Stimulated activated CD4-positive, alpha-beta T cell treated with anti-CD3 and anti-CD28 coated beads, Interleukin-2, amount 100 ng/mL, for 24 hours (primary cell): ENCODE results near the gene FTL.

Experiments used
- DNase-seq, 2 donors: peaks; one replicate each; pipeline ENCODE4 v3.0.0-alpha.2; 2020

Gene FTL

DNA sequence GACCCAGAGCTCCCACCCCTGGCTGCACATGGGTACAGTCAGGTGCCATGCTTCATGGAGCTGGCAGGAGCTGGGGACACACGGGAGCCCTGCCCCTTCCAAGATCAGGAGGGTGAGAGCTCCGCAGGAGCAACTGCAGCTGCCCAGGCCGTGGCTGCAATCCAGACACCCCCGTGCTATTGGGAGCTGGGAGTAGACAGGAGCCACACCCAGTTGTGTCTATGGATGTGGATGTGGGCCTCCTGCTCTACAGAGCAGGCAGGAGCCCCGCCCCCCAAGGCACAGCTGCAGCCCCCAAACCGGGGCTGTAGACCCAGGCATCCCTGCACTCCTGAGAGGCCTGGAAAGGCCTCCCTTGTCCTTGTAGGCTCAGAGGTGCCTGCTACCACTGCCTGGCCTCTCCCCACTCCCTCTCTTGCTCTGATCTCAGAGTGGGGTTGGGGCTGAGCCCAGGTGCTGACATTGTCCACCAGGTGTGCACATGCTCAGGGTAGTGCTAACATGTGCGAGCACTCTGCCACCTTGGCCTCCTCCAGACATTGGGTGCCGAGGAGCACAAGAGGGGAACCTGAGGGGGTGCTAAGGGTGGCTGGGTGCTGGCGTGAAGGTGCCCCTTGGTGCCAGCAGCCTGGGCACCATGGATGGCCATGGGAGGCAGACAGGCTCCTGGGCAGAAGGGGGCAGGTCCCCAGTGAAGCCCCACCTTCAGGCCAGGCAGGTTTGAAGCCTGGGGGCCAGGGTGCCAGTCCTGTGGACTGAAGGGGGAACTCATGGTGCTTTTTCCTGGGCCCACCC lies 18.4 kb upstream of the FTL start:
- DNase-seq, result no peak

DNA sequence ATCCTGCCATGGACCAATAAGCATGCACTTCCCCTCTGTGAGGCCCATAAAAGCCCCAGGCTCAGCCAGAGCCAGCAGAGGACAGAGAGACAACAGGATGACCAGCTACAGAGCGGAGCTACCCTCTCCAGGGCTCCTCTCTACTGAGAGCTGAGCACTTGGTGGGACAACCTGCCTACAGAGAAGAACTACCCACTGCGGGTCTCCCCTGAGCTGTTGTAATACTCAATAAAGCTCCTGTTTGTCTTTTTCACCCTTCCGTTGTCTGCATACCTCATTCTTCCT lies 17.9 kb upstream of the FTL start:
- no peak for DNase-seq

DNA sequence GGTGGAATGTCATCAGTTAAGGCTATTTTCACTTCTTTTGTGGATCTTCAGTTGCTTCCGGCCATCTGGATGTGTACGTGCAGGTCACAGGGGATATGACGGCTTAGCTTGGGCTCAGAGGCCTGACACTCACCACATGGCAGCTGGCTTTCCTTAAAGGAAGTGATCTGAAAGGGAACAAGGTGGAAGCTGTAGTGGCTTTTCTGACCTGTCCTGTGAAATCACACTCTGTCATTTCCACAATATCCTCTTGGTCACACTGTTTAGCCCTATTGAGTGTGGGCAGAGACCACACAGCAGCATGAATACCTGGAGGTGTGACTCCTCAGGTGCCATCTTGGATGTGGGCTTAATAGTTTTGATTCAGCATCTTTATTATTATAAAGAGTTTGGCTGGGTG lies 14.9 kb upstream of the FTL start:
- no peak for DNase-seq

DNA sequence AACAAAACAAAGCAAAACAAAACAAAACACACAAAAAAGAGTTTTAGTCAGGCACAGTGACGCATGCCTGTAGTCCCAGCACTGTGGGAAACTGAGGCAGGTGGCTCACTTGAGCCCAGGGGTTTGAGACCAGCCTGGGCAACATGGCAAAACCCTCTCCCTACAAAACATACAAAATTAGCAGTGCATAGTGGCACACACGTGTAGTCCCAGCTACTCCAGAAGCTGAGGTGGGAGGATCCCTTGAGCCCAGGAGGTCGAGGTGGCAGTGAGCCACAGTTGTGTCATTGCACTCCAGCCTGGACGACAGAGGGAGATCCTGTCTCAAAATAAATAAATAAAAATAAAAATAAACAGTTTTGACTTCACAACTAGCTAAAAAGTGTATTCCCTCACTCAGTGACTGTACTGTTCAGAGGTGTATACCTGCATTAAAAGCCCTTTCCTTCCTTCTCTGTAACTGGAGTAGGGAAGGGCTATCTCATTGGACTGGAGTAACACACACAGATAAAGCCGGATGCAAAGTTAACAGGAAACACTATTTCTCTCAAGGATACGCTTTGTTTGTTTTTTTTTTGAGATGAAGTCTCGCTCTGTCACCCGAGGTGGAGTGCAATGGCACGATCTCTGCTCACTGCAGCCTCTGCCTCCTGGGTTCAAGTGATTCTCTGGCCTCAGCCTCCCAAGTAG lies 14.1 kb upstream of the FTL start:
- DNase-seq, result no peak

DNA sequence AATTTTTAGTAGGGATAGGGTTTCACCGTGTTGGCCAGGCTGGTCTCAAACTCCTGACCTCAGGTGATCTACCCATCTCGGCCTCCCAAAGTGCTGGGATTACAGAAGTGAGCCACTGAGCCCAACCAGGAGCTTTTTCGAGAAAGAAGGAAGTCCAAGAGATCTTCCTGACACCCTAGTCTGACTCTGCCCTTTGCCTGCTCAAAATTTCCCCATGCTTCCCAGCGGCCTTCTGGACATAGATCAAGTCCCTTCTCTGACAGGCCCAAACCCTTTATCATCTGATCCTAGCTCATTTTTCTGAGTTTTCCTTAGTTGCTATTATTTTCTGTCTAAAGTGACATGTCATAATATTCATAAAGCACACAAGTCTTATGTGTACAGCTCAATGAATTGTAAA lies 12.0 kb upstream of the FTL start:
- no peak for DNase-seq

DNA sequence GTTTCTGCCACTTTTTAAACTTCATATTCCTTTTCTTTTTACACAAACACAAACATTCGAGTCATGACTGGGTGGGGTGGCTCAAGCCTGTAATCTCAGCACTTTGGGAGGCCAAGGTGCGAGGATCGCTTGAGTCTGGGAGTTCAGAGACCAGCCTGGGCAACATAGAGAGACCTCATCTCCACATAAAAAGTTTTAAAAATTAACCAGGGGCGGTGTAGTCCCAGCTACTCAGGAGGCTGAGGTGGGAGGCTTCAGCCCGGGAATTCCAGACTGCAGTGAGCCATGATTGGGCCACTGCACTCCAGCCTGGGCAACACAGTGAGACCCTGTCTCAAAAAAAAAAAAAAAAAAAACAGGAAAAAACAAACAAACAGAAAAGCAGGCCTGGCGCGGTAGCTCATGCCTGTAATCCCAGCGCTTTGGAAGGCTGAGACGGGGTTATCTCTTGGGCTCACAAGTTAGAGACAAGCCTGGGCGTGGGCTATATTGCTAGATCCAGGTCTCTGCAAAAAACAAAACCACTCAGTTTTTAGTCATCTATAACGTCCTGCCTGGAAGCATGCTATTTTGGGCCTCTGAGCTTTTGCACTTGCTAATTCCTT lies 11.0 kb upstream of the FTL start:
- no peak for DNase-seq

DNA sequence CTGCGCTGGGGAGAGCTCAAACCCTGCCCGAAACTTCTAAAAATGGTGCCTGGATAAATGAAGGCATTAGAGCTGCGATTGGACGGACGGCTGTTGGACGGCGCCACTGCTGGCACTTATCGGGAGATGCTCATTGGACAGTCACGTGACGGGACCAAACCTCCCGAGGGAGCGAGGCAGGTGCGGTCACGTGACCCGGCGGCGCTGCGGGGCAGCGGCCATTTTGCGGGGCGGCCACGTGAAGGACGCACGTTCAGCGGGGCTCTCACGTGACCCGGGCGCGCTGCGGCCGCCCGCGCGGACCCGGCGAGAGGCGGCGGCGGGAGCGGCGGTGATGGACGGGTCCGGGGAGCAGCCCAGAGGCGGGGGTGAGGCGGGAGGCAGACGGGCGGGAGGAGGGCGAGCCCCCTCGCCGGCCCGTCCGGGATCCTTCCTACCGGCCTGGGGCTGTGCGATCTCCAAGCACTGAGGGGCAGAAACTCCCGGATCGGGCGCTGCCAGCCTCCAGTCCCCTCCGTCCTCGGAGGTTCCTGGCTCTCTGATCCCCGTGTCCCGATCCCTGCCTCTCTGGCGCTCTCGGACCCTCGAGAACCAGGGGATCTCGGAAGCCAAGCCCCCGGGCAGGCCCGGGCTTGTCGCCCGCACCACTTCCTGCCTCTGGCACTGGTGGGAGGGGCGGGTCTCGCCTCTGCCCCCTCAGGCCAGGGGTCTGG lies 10.4 kb upstream of the FTL start, which contains the start of gene BAX:
Gene BAX, plus strand, starts transcription at position 281 of the 713 bp plus-strand sequence. Its CDS starts 54 bp downstream, at position 335.
- peak; percentile 96 to 98 for DNase-seq

DNA sequence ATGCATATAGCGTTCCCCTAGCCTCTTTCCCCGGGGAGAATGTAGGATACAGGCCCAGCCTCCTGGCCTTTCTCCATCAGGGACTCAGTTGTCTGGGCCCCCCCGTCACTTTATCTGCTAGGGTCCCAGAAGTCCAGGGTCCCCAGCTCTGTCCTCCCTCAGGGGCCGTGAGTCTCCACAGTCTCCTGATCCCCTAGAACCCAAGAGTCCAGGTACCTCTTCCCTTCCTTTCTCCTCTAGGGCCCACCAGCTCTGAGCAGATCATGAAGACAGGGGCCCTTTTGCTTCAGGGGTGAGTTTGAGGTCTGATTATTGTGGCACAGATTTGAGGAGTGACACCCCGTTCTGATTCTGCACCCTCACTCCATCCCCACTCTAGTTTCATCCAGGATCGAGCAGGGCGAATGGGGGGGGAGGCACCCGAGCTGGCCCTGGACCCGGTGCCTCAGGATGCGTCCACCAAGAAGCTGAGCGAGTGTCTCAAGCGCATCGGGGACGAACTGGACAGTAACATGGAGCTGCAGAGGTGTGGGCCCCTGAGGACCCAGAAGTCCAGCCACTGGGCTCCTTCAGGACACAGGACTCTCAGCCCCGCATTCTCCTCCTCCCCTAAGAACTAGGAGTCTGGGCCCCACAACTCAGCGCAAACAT lies 9.7 kb upstream of the FTL start:
- DNase-seq, result no peak

DNA sequence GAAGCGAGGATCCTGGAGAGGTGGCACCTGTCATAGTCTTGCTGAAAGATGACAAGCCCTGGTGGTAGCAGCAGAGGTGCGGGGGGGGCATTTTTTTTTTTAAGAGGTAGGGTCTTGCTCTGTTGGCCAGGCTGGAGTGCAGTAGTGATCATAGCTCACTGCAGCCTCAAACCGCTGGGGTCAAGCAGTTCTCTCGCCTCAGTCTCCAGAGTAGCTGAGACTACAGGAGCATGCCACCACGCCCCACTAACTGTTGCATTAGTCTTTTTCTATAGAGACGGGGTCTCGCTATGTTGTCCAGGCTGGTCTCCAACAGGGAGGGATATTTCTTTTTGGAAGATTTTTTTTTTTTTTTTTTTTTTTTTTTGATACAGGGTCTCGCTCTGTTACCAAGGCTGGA lies 7.1 kb upstream of the FTL start:
- DNase-seq, result no peak

DNA sequence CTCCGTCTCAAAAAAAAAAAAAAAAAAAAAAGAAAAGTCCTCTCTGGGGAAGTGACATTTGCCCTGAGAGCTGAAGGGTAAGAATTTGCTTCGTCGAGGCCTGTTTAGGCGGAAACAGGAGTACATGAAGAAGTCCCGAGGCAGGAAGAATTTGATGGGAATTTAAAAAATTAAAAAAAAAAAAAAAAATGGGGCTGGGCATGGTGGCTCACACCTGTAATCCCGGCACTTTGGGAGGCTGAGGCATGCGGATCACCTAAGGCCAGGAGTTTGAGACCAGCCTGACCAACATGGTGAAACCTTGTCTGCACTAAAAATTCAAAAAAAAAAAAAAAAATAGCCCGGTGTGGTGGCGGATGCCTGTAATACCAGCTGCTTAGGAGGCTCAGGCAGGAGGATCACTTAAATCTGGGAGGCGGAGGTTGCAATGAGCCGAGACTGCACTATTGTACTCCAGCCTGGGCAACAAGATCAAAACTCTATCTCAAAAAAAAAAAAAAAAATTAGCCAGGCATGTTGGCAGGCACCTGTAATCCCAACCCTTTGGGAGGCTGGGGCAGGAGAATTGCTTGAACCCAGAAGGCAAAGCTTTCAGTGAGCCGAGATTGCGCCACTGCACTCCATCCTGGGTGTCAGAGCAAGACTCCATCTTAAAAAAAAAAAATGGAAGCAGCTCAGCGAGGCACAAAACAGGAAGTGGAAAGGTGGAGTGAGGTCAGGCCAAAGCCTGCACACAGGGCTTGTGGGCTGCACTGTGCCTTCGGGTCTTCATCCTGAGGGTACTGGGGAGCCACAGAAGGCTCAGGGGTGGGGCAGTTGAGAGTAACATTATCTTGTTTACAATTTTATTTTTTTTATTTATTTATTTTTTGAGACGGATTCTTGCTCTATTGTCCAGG lies 5.5 kb upstream of the FTL start:
- DNase-seq, result no peak

DNA sequence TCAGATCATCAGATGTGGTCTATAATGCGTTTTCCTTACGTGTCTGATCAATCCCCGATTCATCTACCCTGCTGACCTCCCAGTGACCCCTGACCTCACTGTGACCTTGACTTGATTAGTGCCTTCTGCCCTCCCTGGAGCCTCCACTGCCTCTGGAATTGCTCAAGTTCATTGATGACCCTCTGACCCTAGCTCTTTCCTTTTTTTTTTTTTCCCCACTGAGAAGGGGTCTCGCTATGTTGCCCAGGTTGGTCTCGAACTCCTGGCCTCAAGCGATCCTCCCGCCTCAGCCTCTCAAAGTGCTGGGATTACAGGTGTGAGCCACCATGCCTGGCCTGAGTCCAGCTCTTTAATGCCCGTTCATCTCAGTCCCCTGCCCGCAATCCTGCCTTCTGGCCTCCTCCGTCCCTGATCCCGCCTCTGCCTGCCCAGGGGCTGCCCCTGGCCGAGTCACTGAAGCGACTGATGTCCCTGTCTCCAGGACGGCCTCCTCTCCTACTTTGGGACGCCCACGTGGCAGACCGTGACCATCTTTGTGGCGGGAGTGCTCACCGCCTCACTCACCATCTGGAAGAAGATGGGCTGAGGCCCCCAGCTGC lies 4.0 kb upstream of the FTL start:
- DNase-seq, result no peak

DNA sequence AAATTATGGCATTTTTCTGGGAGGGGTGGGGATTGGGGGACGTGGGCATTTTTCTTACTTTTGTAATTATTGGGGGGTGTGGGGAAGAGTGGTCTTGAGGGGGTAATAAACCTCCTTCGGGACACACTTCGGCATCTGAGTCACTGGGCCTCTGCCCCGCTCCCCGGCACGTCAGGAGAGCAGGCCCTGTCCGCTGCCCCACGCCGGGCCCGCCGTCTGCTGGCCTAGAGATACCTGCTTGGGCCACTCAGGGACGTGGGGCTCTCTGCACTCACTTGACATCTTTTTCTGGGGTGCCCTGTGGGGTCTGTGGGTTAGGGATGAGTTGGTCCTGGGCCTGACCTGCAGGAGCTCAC lies 3.5 kb upstream of the FTL start:
- no peak for DNase-seq

DNA sequence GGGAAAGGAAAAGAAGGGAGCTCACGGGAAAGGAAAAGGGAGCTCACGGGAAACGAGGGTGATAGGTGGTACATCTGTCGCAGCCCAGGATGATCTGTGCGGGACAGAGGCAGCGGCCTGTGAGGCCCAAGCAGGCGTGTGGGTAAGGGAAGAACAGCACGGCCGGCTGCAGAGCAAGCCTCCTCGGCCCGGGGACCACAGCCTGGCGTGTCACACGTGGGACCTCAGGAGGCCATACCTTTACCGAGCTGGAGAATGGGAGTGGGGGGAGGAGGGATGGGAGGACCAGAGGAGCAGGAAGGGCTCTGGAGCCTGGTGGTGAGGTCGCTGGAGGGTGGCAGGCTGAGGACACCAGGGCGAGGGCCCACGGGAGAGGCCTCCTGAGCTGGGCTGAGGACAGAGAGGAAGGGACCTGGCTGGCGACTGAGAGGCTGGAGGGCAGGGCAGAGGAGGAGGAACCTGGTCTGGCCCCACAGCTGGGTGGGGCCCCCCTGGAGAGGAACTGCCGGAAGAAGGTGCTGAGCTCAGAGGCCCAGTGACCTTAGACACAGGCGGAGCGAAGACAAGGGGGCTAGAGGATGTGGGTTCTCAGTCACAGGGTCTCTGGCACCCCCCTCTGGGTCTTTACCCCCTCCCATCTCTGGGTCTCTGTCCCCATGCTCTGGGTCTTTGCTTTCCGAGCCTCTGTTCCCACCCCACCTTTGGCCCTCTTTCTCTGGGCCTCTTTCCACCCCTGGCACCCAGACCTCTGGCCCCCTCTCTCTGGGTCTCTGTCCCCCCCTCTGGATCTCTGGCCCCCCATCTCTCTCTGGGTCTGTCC lies 2.9 kb upstream of the FTL start:
- DNase-seq, result peak; percentile 37 to 59

DNA sequence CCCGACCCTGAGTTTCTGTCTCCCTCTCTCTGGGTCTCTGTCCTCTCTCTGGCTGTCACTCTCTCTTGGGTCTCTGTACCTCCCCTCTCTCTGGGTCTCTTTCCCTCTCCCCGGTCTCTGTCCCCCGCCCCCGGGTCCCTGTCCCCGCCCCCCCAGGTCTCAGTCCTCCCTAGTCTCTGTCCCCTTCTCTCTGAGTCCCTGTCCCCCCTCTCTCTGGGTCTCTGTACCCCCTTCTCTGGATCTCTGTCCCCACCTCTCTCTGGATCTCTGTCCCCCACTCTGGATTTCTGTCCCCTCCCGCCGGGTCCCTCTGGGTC lies 2.3 kb upstream of the FTL start:
- DNase-seq, result no peak

DNA sequence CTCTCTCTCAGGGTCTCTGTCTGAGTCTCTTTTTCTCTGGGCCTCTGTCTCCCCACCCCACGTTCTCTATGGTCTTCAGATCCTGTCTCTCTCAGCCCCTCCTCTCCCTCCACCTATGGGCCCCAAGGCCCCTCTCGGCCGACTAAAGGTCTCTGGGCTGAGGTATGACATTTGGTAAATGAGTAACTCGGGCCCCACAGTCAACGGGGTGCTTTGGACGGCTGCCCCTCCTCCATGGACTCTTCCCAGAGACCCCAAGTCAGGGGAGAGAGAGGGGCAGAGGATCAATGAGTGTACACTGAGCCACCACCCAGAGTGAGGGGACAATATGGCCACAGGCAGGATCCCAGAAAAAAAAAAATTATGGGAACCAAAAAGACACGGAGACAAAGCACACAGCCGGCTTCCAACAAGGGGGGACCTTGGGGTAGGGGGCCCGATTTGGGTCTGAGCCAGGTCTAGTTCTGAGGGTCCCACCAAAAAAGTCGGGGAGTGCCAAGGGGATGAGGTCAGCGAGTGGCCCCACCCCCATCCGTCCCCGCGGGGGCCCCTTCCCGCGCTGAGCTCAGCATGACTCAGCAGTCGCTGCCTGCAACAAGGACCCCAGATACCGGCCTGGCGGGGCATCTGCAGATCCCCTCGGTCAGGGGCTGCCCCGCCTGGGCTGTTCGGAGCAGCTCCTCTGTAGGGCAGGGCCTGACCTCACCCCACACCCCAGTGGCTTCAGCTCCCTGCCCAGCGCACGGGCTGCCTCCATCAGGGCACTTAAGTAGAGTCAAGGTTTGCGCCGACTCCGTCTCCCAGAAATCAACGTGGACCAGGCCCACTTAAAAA lies 1.5 kb upstream of the FTL start:
- peak; percentile 74 to 77 for DNase-seq

DNA sequence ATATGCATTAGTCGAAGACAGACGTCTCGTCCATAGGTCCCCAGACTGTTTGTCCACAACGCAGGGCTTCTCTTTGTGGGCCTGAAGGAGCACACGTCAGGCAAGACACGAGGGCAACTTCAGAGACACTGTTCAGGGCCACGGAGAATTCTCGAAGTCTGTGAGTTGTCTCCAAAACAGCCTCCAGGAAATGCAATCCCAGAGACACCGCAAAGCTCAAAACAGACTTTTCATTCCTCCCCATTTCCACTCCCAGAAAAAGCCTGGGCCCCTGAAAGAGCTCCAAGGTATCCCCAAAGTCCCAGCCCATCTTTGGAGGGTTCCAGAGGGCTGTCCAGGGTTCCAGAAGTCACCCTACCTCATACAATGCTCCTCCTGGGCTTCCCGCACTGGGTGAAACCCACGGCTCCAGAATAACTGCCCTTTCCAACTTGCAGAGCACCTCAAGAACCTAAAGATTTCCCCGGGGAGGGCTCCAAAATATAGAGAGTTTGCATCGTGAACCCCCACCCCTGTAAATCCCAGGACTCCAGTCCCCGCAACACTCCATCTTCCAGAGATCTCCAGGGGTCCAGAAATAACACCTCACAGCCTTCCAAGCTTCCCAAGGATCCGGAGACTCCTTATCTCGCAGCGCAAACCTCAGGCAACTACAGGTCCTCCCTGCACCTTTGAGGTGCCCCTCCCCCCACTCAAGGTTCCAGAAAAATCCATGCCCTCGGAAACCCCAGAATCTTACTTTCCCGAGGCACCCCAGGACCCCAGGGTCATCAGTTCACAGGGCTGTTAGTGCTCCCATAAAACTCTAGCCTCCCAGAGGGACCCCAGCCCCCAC lies 687 bp upstream of the FTL start:
- peak in 1 of 2 donors; percentile 41 for DNase-seq

DNA sequence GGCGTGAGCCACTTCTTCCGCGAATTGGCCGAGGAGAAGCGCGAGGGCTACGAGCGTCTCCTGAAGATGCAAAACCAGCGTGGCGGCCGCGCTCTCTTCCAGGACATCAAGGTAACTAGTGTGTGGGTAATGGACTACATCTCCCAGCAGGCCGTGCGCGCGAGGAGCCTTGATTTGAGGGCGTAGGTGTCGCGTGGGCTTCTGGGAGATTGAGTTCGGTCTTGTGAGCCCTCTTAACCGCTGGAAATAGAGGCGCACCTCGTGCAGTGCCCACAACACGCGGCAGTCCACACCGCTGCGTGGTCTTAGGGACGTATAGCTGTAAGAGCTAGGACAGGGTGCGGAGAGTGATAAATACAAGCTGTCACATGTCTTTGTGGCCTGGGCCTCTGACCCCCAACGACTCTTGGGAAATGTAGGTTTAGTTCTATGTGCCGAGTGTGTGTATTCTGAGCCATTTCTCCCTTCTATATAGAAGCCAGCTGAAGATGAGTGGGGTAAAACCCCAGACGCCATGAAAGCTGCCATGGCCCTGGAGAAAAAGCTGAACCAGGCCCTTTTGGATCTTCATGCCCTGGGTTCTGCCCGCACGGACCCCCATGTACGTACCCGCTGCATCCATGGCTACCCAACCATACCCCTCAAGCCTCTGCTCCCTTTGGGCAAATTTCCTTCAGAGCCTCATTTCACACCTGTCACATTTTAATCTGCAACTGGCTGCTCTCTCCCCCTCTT lies 864 bp downstream of the FTL start:
- DNase-seq, result peak; percentile 89 to 91
